Uterus (tissue), 4 donors: Measurements from ENCODE around the gene PTTG1IP2. TPM values are rescaled to one million over a fixed set of nuclear protein-coding genes. Genes with fewer than 3 reads are reported as not detected.

Experiments
- DNase-seq, 2 donors: peaks; one replicate each; pipeline ENCODE4 v3.0.0-alpha.2; 2019 to 2020
- H3K27ac ChIP-seq, 2 donors: fragments of 200-600 bp; sonication (generic); 1 replicate in 1 of 2; 2 replicates in 1 of 2; pipeline ENCODE4 v1.5.1; 2016 to 2018
- H3K27me3 ChIP-seq, 2 donors: fragments of 200-600 bp; sonication (generic); one replicate each; pipeline ENCODE4 v1.5.1; 2018 to 2019; ENCODE audit warnings: control low read depth in 1 of 2
- H3K36me3 ChIP-seq, 2 donors: fragments of 200-600 bp; sonication (generic); one replicate each; pipeline ENCODE4 v1.5.1; 2019; ENCODE audit warnings: control low read depth in 1 of 2
- H3K4me1 ChIP-seq, 2 donors: fragments of 200-600 bp; sonication (generic); one replicate each; pipeline ENCODE4 v1.5.1; 2018 to 2019; ENCODE audit warnings: control low read depth in 1 of 2
- H3K4me3 ChIP-seq, 2 donors: fragments of 200-600 bp; sonication (generic); 1 replicate in 1 of 2; 2 replicates in 1 of 2; pipeline ENCODE4 v1.5.1; 2018 to 2019; ENCODE audit warnings: mild to moderate bottlenecking in 1 of 2
- H3K9me3 ChIP-seq, 2 donors: fragments of 200-600 bp; sonication (generic); one replicate each; pipeline ENCODE4 v1.5.1; 2019; ENCODE audit warnings: control low read depth in 1 of 2
- CTCF ChIP-seq, 4 experiments: fragments of 200-600 bp in 2 of 4; fragments of 450-650 bp in 2 of 4; sonication (generic) in 2 of 4; IDR thresholded peaks; one replicate each; pipeline ENCODE4 v1.5.1; 2016 to 2019; ENCODE audit warnings: antibody characterized with exemption in 4 of 4, mild to moderate bottlenecking in 2 of 4, moderate library complexity in 1 of 4
- POLR2A ChIP-seq, 2 donors: fragments of 450-650 bp; IDR thresholded peaks; one replicate each; pipeline ENCODE4 v1.6.1; 2016; ENCODE audit warnings: antibody characterized with exemption in 2 of 2, mild to moderate bottlenecking in 1 of 2, moderate library complexity in 1 of 2
- intact Hi-C: fragments of 100-400 bp; cut with DNase I; formaldehyde crosslinking; loops from one replicate; pipeline ENCODE4 v1.15.1; 2023; ENCODE audit warnings: low total_unique reads
- total RNA-seq, 4 donors: library from RNA; depleted of rRNA in 3 of 4; stranded (reverse); fragments of >200 nt in 3 of 4; gene quantifications; one replicate each; pipeline versions ENCODE4 v1.1.0 to v1.2.4, GENCODE V29; 2014 to 2023
- donor health status: DM: yes; HTN: yes; CAD: no.

PTTG1IP2 gene
- total RNA-seq, 4 donors from 2014 or later, result not detected

GRCh38 chr7:90465816-90466215 is 3.6 kb upstream of the PTTG1IP2 start:
- Histone ChIP-seq H3K4me3 (no peak overlapping the region), H3K36me3 (no peaks in the 10 kb centered on the region), H3K4me1 (no peaks in the 10 kb centered on the region), H3K27ac (no peak overlapping the region), H3K9me3 (no peaks in the 10 kb centered on the region), H3K27me3 (no peaks in the 10 kb centered on the region)
- no peak for DNase-seq
- intact Hi-C loops, result no loop called here
- no peak for TF ChIP-seq CTCF (IDR thresholded peaks at IDR 0.05)
- TF ChIP-seq POLR2A (IDR thresholded peaks at IDR 0.05), result no peak

- Histone ChIP-seq H3K4me3 (no peak overlapping the region), H3K9me3 (no peaks in the 10 kb centered on the region), H3K36me3 (no peaks in the 10 kb centered on the region), H3K27me3 (no peaks in the 10 kb centered on the region), H3K4me1 (no peaks in the 10 kb centered on the region), H3K27ac (no peak overlapping the region)
- DNase-seq, result no peak
- no peak for TF ChIP-seq CTCF (IDR thresholded peaks at IDR 0.05)
- no peak for TF ChIP-seq POLR2A (IDR thresholded peaks at IDR 0.05)
- intact Hi-C loops, result no loop called here
These were observed 3.5 kb downstream of the PTTG1IP2 start for GRCh38 chr7:90472805-90473540.

- H3K27me3 ChIP-seq, result no peaks in the 10 kb centered on the region
- DNase-seq, result no peak
- H3K4me1 ChIP-seq, result no peaks in the 10 kb centered on the region
- no peak overlapping the region for H3K4me3 ChIP-seq
- intact Hi-C loops, result no loop called here
- H3K36me3 ChIP-seq, result no peaks in the 10 kb centered on the region
- no peak overlapping the region for H3K27ac ChIP-seq
- TF ChIP-seq POLR2A (IDR thresholded peaks at IDR 0.05), result no peak
- no peak for TF ChIP-seq CTCF (IDR thresholded peaks at IDR 0.05)
- no peaks in the 10 kb centered on the region for H3K9me3 ChIP-seq
These were observed 4.4 kb downstream of the PTTG1IP2 start for GRCh38 chr7:90473814-90474213.

GRCh38 chr7:90474284-90475210 is 5.1 kb downstream of the PTTG1IP2 start:
- TF ChIP-seq POLR2A (IDR thresholded peaks at IDR 0.05) (no peak), CTCF (IDR thresholded peaks at IDR 0.05) (no peak)
- intact Hi-C loops, result no loop called here
- H3K27me3 ChIP-seq, result no peaks in the 10 kb centered on the region
- H3K27ac ChIP-seq, result no peak overlapping the region
- DNase-seq, result no peak
- H3K36me3 ChIP-seq, result no peaks in the 10 kb centered on the region
- H3K4me3 ChIP-seq, result no peak overlapping the region
- no peaks in the 10 kb centered on the region for H3K9me3 ChIP-seq
- no peaks in the 10 kb centered on the region for H3K4me1 ChIP-seq

- intact Hi-C loops, result no loop called here
- DNase-seq, result no peak
- Histone ChIP-seq H3K9me3 (no peaks in the 10 kb centered on the region), H3K27ac (no peak overlapping the region), H3K36me3 (no peaks in the 10 kb centered on the region), H3K4me1 (no peaks in the 10 kb centered on the region), H3K4me3 (no peak overlapping the region), H3K27me3 (no peaks in the 10 kb centered on the region)
- TF ChIP-seq POLR2A (IDR thresholded peaks at IDR 0.05) (no peak), CTCF (IDR thresholded peaks at IDR 0.05) (no peak)
These were observed 13.8 kb downstream of the PTTG1IP2 start for GRCh38 chr7:90483251-90483650.
